ENCODE data around the gene METTL15. TPM values are rescaled to one million over a fixed set of nuclear protein-coding genes. Genes with fewer than 3 reads are reported as not detected.
"Not testable (repeated sequence)": the region's sequence is repeated elsewhere in the genome, so short reads cannot be mapped to it uniquely, and the experiment has no call there.

The METTL15 gene
- total RNA-seq, 1 donor from 2014 or later = 10.3 TPM

- H3K27ac Mint-ChIP-seq (ENCODE audit: unreplicated experiment) = peak overlapping the region; percentile 17
- peaks cover 9% of the 10 kb centered on the region for H3K4me1 Mint-ChIP-seq (ENCODE audit: low read depth)
- peaks cover 8% of the 10 kb centered on the region for H3K9me3 Mint-ChIP-seq (ENCODE audit: low read depth)
- no peaks in the 10 kb centered on the region for H3K27me3 Mint-ChIP-seq (ENCODE audit: low read depth)
- TF ChIP-seq, protein P1, sequence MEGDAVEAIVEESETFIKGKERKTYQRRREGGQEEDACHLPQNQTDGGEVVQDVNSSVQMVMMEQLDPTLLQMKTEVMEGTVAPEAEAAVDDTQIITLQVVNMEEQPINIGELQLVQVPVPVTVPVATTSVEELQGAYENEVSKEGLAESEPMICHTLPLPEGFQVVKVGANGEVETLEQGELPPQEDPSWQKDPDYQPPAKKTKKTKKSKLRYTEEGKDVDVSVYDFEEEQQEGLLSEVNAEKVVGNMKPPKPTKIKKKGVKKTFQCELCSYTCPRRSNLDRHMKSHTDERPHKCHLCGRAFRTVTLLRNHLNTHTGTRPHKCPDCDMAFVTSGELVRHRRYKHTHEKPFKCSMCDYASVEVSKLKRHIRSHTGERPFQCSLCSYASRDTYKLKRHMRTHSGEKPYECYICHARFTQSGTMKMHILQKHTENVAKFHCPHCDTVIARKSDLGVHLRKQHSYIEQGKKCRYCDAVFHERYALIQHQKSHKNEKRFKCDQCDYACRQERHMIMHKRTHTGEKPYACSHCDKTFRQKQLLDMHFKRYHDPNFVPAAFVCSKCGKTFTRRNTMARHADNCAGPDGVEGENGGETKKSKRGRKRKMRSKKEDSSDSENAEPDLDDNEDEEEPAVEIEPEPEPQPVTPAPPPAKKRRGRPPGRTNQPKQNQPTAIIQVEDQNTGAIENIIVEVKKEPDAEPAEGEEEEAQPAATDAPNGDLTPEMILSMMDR (IDR thresholded peaks at IDR 0.05) = no peak
- H3K4me3 Mint-ChIP-seq (ENCODE audit: unreplicated experiment) = no peak overlapping the region
- peaks cover 11% of the 10 kb centered on the region for H3K36me3 Mint-ChIP-seq (ENCODE audit: low read depth)
- DNase-seq (ENCODE audit: low spot score) = no peak
These were observed 24.4 kb downstream of the METTL15 start for GRCh38 chr11:28132548-28132947.

- H3K27me3 Mint-ChIP-seq (ENCODE audit: low read depth) = no peaks in the 10 kb centered on the region
- DNase-seq (ENCODE audit: low spot score) = no peak
- peaks cover 12% of the 10 kb centered on the region for H3K9me3 Mint-ChIP-seq (ENCODE audit: low read depth)
- TF ChIP-seq, protein P1 (IDR thresholded peaks at IDR 0.05) = no peak
- no peak overlapping the region for H3K4me3 Mint-ChIP-seq (ENCODE audit: unreplicated experiment)
- peaks cover 9% of the 10 kb centered on the region for H3K4me1 Mint-ChIP-seq (ENCODE audit: low read depth)
- H3K27ac Mint-ChIP-seq (ENCODE audit: unreplicated experiment) = no peak overlapping the region
- peaks cover 11% of the 10 kb centered on the region for H3K36me3 Mint-ChIP-seq (ENCODE audit: low read depth)
These were observed 25.0 kb downstream of the METTL15 start for GRCh38 chr11:28133146-28133545.

GRCh38 chr11:28136157-28136556, 28.0 kb downstream of the METTL15 start:
- H3K36me3 Mint-ChIP-seq (ENCODE audit: low read depth) = peaks cover 21% of the 10 kb centered on the region

GRCh38 chr11:28137366-28137765, 29.2 kb downstream of the METTL15 start:
- no peak for DNase-seq (ENCODE audit: low spot score)
- H3K9me3 Mint-ChIP-seq (ENCODE audit: low read depth) = peaks cover 22% of the 10 kb centered on the region
- peaks cover 8% of the 10 kb centered on the region for H3K4me1 Mint-ChIP-seq (ENCODE audit: low read depth)
- H3K4me3 Mint-ChIP-seq (ENCODE audit: unreplicated experiment) = no peak overlapping the region
- H3K36me3 Mint-ChIP-seq (ENCODE audit: low read depth) = peaks cover 20% of the 10 kb centered on the region
- no peak overlapping the region for H3K27ac Mint-ChIP-seq (ENCODE audit: unreplicated experiment)
- TF ChIP-seq, protein P1 (IDR thresholded peaks at IDR 0.05) = no peak
- no peaks in the 10 kb centered on the region for H3K27me3 Mint-ChIP-seq (ENCODE audit: low read depth)

More at GRCh38 chr11:28136157-28136556, 28.0 kb downstream of the METTL15 start:
- not testable (repeated sequence) for H3K27ac Mint-ChIP-seq (ENCODE audit: unreplicated experiment); DNase-seq (ENCODE audit: low spot score); H3K27me3 Mint-ChIP-seq (ENCODE audit: low read depth); H3K4me1 Mint-ChIP-seq (ENCODE audit: low read depth); H3K4me3 Mint-ChIP-seq (ENCODE audit: unreplicated experiment)
- H3K9me3 Mint-ChIP-seq (ENCODE audit: low read depth) = peaks cover 22% of the 10 kb centered on the region

GRCh38 chr11:28137832-28138231, 29.6 kb downstream of the METTL15 start:
- TF ChIP-seq, protein P1 (IDR thresholded peaks at IDR 0.05) = no peak
- no peak for DNase-seq (ENCODE audit: low spot score)
- H3K4me3 Mint-ChIP-seq (ENCODE audit: unreplicated experiment) = no peak overlapping the region
- no peak overlapping the region for H3K27ac Mint-ChIP-seq (ENCODE audit: unreplicated experiment)
- peaks cover 22% of the 10 kb centered on the region for H3K9me3 Mint-ChIP-seq (ENCODE audit: low read depth)
- H3K4me1 Mint-ChIP-seq (ENCODE audit: low read depth) = peaks cover 4% of the 10 kb centered on the region
- H3K27me3 Mint-ChIP-seq (ENCODE audit: low read depth) = no peaks in the 10 kb centered on the region
- H3K36me3 Mint-ChIP-seq (ENCODE audit: low read depth) = peaks cover 20% of the 10 kb centered on the region

GRCh38 chr11:28139841-28140415, 31.7 kb downstream of the METTL15 start:
- TF ChIP-seq, protein P1 (IDR thresholded peaks at IDR 0.05) = no peak
- no peaks in the 10 kb centered on the region for H3K4me1 Mint-ChIP-seq (ENCODE audit: low read depth)
- no peak overlapping the region for H3K27ac Mint-ChIP-seq (ENCODE audit: unreplicated experiment)
- no peak overlapping the region for H3K4me3 Mint-ChIP-seq (ENCODE audit: unreplicated experiment)
- DNase-seq (ENCODE audit: low spot score) = peak; percentile 52
- peaks cover 20% of the 10 kb centered on the region for H3K36me3 Mint-ChIP-seq (ENCODE audit: low read depth)
- no peaks in the 10 kb centered on the region for H3K27me3 Mint-ChIP-seq (ENCODE audit: low read depth)
- H3K9me3 Mint-ChIP-seq (ENCODE audit: low read depth) = peaks cover 22% of the 10 kb centered on the region
